ENCODE results near the gene TRAF1. TPM values are rescaled to one million over a fixed set of nuclear protein-coding genes. Genes with fewer than 3 reads are reported as not detected.

TRAF1 gene
- polyA plus RNA-seq, 1 donor from 2014 or later = 0.89 TPM

DNA sequence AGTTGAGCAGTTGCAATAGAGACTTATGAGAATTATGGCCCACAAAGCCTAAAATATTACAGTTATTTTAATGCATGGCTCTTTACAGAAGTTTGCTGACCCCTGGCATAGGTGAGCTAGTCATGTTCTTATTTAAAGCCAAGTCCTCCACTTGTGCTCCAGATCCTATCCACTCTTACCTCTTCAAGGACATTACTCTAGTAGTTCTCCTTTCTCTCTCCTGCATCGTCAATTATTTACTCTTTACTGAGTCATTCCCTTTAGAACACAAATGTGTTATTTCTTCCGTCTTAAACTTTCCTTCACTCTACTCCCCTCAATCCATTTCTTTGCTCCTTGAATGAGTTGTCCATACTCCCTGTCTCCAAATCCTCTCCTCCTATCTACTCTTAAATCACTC lies 20.6 kb upstream of the TRAF1 start:
- Histone ChIP-seq H3K9me2 (ENCODE audit: insufficient read depth, low read length) (no peaks in the 10 kb centered on the region), H3K27me3 (ENCODE audit: insufficient read depth, low read depth, low read length) (no peaks in the 10 kb centered on the region), H3K4me3 (ENCODE audit: low read length) (no peak overlapping the region), H3K4me2 (ENCODE audit: low read length) (no peak overlapping the region), H3K79me2 (replicated peaks; ENCODE audit: insufficient read depth, low read length) (no peaks in the 10 kb centered on the region), H3K27ac (ENCODE audit: low read length) (no peak overlapping the region), H3K36me3 (ENCODE audit: insufficient read depth, low read length) (no peaks in the 10 kb centered on the region), H4K20me1 (ENCODE audit: insufficient read depth) (no peaks in the 10 kb centered on the region), H3F3A (ENCODE audit: insufficient read depth, low read length, poor library complexity, severe bottlenecking) (no peaks in the 10 kb centered on the region), H3K9ac (ENCODE audit: low read length) (no peak overlapping the region), H2AFZ (ENCODE audit: low read depth, low read length) (no peak overlapping the region), H3K9me3 (ENCODE audit: low read length) (no peaks in the 10 kb centered on the region)
- TF ChIP-seq, protein P1, sequence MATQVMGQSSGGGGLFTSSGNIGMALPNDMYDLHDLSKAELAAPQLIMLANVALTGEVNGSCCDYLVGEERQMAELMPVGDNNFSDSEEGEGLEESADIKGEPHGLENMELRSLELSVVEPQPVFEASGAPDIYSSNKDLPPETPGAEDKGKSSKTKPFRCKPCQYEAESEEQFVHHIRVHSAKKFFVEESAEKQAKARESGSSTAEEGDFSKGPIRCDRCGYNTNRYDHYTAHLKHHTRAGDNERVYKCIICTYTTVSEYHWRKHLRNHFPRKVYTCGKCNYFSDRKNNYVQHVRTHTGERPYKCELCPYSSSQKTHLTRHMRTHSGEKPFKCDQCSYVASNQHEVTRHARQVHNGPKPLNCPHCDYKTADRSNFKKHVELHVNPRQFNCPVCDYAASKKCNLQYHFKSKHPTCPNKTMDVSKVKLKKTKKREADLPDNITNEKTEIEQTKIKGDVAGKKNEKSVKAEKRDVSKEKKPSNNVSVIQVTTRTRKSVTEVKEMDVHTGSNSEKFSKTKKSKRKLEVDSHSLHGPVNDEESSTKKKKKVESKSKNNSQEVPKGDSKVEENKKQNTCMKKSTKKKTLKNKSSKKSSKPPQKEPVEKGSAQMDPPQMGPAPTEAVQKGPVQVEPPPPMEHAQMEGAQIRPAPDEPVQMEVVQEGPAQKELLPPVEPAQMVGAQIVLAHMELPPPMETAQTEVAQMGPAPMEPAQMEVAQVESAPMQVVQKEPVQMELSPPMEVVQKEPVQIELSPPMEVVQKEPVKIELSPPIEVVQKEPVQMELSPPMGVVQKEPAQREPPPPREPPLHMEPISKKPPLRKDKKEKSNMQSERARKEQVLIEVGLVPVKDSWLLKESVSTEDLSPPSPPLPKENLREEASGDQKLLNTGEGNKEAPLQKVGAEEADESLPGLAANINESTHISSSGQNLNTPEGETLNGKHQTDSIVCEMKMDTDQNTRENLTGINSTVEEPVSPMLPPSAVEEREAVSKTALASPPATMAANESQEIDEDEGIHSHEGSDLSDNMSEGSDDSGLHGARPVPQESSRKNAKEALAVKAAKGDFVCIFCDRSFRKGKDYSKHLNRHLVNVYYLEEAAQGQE (IDR thresholded peaks at IDR 0.05; ENCODE audit: borderline replicate concordance) = no peak
- TF ChIP-seq, protein P2, sequence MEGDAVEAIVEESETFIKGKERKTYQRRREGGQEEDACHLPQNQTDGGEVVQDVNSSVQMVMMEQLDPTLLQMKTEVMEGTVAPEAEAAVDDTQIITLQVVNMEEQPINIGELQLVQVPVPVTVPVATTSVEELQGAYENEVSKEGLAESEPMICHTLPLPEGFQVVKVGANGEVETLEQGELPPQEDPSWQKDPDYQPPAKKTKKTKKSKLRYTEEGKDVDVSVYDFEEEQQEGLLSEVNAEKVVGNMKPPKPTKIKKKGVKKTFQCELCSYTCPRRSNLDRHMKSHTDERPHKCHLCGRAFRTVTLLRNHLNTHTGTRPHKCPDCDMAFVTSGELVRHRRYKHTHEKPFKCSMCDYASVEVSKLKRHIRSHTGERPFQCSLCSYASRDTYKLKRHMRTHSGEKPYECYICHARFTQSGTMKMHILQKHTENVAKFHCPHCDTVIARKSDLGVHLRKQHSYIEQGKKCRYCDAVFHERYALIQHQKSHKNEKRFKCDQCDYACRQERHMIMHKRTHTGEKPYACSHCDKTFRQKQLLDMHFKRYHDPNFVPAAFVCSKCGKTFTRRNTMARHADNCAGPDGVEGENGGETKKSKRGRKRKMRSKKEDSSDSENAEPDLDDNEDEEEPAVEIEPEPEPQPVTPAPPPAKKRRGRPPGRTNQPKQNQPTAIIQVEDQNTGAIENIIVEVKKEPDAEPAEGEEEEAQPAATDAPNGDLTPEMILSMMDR (IDR thresholded peaks at IDR 0.05; ENCODE audit: poor library complexity, severe bottlenecking) = no peak
- TF ChIP-seq SMC3 (conservative IDR thresholded peaks at IDR 0.05; ENCODE audit: poor library complexity) = no peak
- TF ChIP-seq EZH2 (IDR thresholded peaks at IDR 0.05; ENCODE audit: borderline replicate concordance, insufficient read depth, low read length, poor library complexity, severe bottlenecking) = no peak
- TF ChIP-seq TAF1 (IDR thresholded peaks at IDR 0.05; ENCODE audit: low read depth) = no peak
- no peak for TF ChIP-seq EP300 (conservative IDR thresholded peaks at IDR 0.05; ENCODE audit: poor library complexity, severe bottlenecking)
- TF ChIP-seq MXI1 (conservative IDR thresholded peaks at IDR 0.05; ENCODE audit: poor library complexity, severe bottlenecking) = no peak
- TF ChIP-seq RAD21 (conservative IDR thresholded peaks at IDR 0.05) = no peak
- TF ChIP-seq POLR2AphosphoS5 (IDR thresholded peaks at IDR 0.05) = no peak

DNA sequence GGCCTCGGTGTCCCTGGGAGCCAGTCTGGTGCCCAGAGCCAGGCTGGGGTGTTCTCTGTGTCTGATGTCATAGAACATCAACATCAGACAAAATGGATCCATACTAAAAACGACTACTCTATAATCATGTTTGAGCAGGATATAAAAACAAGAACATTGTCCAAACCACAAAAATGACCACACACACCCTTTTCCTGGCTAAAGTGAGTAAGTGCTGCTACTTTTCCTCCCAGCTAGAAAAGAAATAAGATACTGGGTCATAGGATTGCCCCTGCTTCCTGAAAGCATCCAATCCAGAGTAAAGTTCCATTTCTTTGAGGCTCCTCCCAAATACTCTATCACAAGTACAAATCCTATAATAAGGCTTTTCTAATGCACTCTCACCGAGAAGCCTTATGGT lies 19.7 kb upstream of the TRAF1 start:
- Histone ChIP-seq H4K20me1 (ENCODE audit: insufficient read depth) (no peaks in the 10 kb centered on the region), H3K9ac (ENCODE audit: low read length) (no peak overlapping the region), H3K4me3 (ENCODE audit: low read length) (no peak overlapping the region), H3K4me2 (ENCODE audit: low read length) (no peak overlapping the region), H3K36me3 (ENCODE audit: insufficient read depth, low read length) (no peaks in the 10 kb centered on the region), H3K9me3 (ENCODE audit: low read length) (no peaks in the 10 kb centered on the region), H3K9me2 (ENCODE audit: insufficient read depth, low read length) (no peaks in the 10 kb centered on the region), H2AFZ (ENCODE audit: low read depth, low read length) (no peak overlapping the region), H3K27me3 (ENCODE audit: insufficient read depth, low read depth, low read length) (no peaks in the 10 kb centered on the region), H3F3A (ENCODE audit: insufficient read depth, low read length, poor library complexity, severe bottlenecking) (no peaks in the 10 kb centered on the region), H3K27ac (ENCODE audit: low read length) (no peak overlapping the region), H3K79me2 (replicated peaks; ENCODE audit: insufficient read depth, low read length) (no peaks in the 10 kb centered on the region)
- TF ChIP-seq, protein P2 (IDR thresholded peaks at IDR 0.05; ENCODE audit: poor library complexity, severe bottlenecking) = no peak
- TF ChIP-seq SMC3 (conservative IDR thresholded peaks at IDR 0.05; ENCODE audit: poor library complexity) (no peak), EP300 (conservative IDR thresholded peaks at IDR 0.05; ENCODE audit: poor library complexity, severe bottlenecking) (no peak), RAD21 (conservative IDR thresholded peaks at IDR 0.05) (no peak), TAF1 (IDR thresholded peaks at IDR 0.05; ENCODE audit: low read depth) (no peak), POLR2AphosphoS5 (IDR thresholded peaks at IDR 0.05) (no peak), EZH2 (IDR thresholded peaks at IDR 0.05; ENCODE audit: borderline replicate concordance, insufficient read depth, low read length, poor library complexity, severe bottlenecking) (no peak)
- TF ChIP-seq, protein P1 (IDR thresholded peaks at IDR 0.05; ENCODE audit: borderline replicate concordance) = no peak

Data from neural cell (in vitro differentiated cells).